NCI-H446 treated with DMSO at 0.1 percent for 48 hours (cell line): Measurements from ENCODE around the gene ULK1.

ENCODE experiments used
- DNase-seq: peaks from one replicate; lab custom pipeline; 2025; lab: John Stamatoyannopoulos, UW

Gene ULK1

DNA sequence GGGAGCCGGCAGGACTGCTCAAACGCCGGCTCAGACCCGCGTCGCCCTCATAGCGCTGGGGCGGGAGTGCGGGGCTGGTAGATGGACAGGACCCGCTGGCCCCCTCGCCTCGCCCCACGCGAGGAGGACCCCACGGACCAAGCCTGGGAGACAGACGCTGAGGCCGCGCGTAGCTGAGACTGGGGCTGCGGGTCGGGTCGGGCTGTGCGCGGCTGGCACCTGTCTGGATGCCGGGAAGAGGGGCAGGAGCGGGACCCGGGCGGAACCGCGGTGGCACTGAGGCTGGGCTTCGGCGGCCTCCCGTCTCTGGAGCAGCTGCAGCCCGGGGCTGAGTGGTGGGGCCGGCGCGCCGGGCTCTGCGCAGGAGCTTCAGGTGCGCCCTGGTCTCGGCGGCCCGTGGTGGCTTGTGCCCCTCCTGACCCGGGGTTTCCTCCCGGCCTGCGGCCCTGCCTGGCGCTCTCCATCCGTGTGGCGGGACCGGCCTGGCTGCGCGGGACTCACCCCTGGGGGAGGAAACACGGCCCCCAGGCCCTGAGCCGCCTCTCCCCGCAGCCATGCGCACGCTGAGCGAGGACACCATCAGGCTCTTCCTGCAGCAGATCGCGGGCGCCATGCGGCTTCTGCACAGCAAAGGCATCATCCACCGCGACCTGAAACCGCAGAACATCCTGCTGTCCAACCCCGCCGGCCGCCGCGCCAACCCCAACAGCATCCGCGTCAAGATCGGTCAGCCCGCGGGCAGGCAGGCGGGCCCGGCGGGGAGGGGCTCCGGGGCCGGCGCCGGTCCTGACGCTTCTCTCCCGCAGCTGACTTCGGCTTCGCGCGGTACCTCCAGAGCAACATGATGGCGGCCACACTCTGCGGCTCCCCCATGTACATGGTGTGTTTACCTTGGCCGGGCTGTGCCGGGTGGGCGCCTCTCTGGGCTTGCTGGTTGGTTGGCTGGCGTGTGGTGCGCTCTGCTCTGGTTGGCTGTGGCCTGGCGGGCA, 14.0 kb downstream of the ULK1 start:
- DNase-seq, result no peak

DNA sequence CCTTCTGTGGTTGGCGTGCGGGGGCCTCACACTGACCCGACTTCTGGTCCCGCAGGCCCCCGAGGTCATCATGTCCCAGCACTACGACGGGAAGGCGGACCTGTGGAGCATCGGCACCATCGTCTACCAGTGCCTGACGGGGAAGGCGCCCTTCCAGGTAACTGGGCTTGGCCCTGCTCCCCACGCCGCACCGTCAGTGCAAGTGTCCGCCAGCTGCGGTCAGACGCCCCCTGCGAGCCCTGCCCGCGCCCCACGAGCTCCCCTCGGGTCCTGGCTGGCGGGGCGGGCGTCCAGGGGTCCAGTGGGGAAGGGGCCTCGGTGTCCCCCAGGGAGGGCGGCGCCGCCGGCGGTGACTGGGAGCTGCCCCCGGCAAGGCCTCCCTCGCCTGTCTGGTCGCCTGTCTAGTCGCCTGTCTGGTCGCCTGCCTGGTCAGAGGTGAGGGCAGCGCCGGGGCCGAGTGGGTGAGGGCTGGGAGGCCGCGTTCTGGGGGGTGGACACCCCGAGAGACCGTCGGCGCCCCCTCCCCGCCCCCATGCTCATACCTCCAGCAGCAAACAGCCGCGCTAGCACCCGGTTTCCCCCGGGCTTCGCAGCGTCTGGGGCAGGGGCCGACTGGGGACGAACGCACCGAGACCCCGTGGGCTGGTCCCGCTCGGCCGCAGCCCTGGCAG, 14.8 kb downstream of the ULK1 start:
- no peak for DNase-seq

DNA sequence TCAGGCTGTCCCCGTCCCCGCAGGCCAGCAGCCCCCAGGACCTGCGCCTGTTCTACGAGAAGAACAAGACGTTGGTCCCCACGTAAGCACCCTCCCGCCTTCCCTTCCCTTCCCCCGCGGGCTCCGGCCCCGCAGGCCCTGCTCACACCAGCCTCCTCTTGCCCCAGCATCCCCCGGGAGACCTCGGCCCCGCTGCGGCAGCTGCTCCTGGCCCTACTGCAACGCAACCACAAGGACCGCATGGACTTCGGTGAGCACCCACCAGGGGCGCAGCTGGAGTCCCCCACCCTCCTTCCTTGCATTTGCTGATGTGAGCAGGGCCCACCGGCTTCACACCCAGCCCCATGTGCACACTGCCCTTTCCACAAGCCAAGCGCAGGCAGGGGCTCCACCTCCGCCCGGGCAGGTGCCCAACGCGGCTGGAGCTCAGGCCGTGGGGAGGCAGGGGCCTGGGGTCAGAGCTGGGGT, 15.4 kb downstream of the ULK1 start:
- no peak for DNase-seq

GRCh38 chr12:131910302-131911027, 16.0 kb downstream of the ULK1 start:
- no peak for DNase-seq

- DNase-seq, result no peak
Observed at GRCh38 chr12:131911028-131911650, 16.7 kb downstream of the ULK1 start.

DNA sequence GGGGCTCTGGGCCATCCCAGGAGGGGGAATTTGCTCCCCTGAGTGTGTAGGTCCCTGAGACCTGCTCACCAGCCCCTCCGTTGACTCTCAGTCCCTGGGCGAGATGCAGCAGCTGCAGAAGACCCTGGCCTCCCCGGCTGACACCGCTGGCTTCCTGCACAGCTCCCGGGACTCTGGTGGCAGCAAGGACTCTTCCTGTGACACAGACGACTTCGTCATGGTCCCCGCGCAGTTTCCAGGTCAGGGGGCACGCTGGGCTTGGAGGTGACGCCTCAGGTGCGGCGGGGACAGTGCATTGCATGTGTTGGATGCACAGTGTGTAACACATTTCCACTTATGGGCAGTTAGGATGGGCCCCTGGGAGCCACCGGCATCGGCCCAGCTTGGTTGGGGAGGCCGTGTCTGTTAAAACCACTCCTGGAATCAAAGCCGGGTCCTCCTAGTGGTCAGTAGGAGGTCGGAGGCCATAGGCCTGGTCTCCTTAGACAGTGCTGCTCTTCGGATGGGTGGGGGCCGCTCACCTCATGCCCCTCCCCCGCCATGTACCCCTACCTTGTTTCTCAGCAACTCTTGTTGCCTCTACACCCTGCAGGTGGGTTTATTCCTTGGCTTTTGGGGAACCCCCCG, 17.5 kb downstream of the ULK1 start:
- DNase-seq, result no peak

- peak; percentile 70 for DNase-seq
Observed at GRCh38 chr12:131912518-131913274, 18.3 kb downstream of the ULK1 start.

DNA sequence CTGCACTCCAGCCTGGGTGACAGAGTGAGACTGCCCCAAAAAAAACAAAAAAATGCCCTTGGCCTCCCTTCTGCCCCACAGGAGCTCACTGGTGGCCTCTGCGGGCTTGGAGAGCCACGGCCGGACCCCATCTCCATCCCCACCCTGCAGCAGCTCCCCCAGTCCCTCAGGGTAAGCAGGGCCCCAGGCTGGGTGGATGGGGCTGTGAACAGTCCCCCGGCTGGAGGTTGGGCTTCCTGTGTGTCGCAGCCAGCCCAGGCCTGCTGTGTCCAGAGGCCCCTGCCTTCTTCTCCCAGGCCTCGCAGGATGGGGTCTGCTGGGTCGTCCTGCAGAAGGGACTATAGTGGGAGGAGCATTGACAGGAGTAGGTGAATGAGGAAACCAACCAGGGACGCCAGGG, 19.2 kb downstream of the ULK1 start:
- DNase-seq, result no peak

- no peak for DNase-seq
Observed at GRCh38 chr12:131914179-131914702, 19.8 kb downstream of the ULK1 start.

DNA sequence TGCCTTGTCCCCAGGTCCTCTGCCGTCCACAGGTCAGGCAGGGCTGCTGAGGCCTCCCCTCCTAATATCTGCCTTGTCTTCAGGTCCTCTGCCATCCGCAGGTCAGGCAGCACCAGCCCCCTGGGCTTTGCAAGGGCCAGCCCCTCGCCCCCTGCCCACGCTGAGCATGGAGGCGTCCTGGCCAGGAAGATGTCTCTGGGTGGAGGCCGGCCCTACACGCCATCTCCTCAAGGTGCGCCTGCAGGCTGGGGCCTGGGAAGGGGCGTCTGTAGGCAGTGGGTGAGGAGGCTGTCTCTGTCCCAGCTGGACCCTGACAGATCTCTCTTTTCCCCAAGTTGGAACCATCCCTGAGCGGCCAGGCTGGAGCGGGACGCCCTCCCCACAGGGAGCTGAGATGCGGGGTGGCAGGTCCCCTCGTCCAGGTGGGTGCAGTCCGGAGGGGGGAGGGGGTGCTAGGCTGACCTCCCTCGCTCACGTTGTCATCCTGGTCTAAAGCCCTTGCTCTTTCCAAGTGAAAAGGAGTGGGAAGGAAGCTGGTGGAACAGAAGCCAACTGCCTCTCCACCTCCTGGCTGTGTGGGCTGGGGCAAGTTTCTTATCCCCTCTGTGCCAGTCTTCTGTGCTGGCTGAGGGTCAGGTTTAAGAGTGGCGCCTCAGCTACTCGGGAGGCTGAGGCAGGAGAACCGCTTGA, 20.7 kb downstream of the ULK1 start:
- DNase-seq, result no peak

GRCh38 chr12:131915823-131916222, 21.4 kb downstream of the ULK1 start:
- DNase-seq, result no peak

DNA sequence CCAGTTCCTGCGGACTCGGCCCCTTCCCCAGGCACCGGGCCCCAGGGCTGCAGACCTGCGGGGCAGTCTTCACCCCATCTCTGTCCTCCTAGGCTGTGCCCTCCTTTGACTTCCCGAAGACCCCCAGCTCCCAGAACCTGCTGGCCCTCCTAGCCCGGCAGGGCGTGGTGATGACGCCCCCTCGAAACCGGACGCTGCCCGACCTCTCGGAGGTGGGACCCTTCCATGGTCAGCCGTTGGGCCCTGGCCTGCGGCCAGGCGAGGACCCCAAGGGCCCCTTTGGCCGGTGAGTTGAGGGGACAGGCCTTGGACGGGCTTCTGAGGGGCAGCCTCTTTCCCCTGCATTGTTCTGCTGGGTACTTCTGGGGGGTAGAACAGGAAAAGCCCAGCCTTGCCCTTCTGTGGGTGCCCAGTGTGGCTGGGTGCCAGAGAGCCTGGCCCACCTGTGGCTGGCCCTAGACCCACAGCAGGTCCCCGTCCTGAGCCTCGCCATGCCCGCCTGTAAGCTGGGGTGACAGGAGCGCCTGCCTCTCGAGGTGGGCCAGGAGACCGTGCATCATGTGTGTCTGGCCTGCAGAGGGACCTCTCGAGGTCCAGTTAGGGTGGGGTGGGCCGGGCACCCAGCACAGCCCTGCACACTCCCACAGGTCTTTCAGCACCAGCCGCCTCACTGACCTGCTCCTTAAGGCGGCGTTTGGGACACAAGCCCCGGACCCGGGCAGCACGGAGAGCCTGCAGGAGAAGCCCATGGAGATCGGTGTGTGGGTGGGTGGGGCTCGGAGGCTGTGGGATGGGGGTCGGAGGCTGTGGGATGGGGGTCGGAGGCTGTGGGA, 22.1 kb downstream of the ULK1 start:
- DNase-seq, result no peak

DNA sequence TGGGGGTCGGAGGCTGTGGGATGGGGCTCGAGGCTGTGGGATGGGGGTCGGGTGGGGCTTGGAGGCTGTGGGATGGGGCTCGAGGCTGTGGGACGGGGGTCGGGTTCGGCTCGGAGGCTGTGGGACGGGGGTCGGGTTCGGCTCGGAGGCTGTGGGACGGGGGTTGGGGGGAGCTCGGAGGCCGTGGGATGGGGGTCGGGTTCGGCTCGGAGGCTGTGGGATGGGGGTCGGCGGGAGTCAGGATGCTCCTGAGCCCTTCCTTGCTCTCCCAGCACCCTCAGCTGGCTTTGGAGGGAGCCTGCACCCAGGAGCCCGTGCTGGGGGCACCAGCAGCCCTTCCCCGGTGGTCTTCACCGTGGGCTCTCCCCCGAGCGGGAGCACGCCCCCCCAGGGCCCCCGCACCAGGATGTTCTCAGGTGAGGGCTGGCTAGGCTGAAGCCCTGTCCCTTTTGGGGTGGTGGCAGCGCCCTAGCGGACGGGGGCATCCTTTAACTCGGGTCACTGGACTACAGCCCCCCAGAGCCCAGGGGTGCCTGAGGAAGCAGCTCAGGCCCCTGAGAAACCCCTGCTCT, 22.8 kb downstream of the ULK1 start:
- DNase-seq, result no peak

DNA sequence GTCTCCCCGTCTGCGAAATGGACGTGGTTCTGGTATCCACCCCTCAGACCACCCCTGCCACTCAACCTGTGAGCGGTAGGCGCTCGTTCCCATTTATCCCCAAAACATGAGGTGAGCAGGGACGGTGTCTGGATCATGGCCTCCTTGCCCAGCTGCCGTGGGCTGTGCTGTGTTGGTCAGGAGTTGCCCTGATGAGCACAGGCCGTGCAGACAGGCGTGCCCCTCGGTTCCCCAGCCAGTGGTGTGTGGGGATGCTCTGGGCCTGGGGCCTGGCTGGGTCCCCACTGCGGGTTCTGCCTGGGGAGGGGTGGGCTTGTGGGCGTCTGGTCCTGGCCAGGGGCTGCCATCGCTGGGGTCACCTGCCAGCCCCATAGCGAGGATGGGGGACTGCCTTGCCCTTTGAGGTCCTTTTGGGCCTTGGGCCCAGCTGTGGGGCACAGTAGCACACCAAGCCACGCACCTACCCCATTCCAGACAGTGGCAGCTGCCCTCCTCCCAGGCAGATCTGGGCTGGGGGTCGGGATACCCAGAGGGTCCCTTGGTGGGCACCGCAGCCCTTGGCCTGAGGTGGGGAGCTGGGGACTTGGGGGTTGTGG, 23.4 kb downstream of the ULK1 start:
- DNase-seq, result no peak

GRCh38 chr12:131918311-131919050, 24.1 kb downstream of the ULK1 start:
- no peak for DNase-seq

DNA sequence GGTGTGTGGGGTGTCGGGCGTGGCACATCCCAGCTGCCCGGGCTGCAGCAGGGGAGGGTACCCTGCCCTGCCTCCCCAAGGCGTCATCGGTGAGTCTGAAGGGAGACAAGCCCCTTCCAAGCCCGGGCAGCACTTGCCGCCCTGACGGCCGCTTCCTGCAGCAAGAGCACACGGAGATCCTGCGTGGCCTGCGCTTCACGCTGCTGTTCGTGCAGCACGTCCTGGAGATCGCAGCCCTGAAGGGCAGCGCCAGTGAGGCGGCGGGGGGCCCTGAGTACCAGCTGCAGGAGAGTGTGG, 24.6 kb downstream of the ULK1 start:
- DNase-seq, result no peak

DNA sequence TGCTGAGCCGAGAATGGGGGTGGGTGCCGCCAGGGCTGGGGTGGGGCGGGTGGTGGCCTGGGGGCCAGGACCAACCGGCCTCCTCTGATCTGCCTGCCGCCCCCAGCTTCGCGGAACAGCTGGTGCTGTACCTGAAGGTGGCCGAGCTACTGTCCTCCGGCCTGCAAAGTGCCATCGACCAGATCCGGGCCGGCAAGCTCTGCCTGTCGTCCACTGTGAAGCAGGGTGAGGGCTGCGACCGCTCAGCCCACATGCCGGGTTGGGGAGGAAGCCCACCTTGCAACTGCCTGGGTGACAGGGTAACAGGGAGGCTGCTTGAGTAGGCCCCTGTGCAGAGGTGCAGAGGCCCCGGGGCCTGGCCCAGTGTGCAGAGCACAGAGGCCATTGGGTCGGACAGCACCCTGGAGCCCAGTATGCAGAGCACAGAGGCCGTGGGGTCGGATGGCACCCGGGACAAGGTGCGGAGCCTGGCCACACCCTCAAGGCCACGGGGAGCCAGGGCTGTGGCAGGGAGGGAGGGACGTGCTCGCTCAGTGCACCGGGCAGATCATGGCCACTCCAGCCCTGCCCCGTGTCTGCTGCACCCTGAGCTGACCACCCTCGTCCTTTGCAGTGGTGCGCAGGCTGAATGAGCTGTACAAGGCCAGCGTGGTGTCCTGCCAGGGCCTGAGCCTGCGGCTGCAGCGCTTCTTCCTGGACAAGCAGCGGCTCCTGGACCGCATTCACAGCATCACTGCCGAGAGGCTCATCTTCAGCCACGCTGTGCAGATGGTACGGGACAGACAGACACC, 25.1 kb downstream of the ULK1 start:
- DNase-seq, result no peak
